ENCODE results near the gene RNF34. TPM values are rescaled to one million over a fixed set of nuclear protein-coding genes. Genes with fewer than 3 reads are reported as not detected.
A peak's percentile ranks its signal among the peaks of the same experiment; 100 is the strongest.

Gene RNF34
- polyA plus RNA-seq, 2 donors: 13.6 to 13.8 TPM

- Histone ChIP-seq H3K27me3 (ENCODE audit: control insufficient read depth in 1 of 2, insufficient read depth in 2 of 2, low read length in 2 of 2) (no peaks in the 10 kb centered on the region), H3K27ac (ENCODE audit: low read depth in 2 of 2, low read length in 1 of 2) (peak overlapping the region; percentile 56 to 68), H3K9me3 (ENCODE audit: control insufficient read depth in 2 of 2, insufficient read depth in 1 of 2, low read depth in 1 of 2, low read length in 1 of 2) (no peaks in the 10 kb centered on the region), H3K4me3 (ENCODE audit: low read depth in 1 of 2, low read length in 2 of 2) (peak overlapping the region; percentile 24 to 34), H3K36me3 (ENCODE audit: control insufficient read depth in 2 of 2, insufficient read depth in 2 of 2, low read length in 1 of 2) (peaks cover 13 to 40% of the 10 kb centered on the region in 2 donors), H3K4me1 (ENCODE audit: control insufficient read depth in 2 of 2, insufficient read depth in 2 of 2, low read length in 1 of 2) (peaks cover 8 to 13% of the 10 kb centered on the region in 2 donors)
- 70 to 73% methylated on average over 42 to 45 of the region's 45 CpGs for WGBS, 2 donors
Observed at GRCh38 chr12:121443911-121444841, 44.3 kb downstream of the RNF34 start.

- Histone ChIP-seq H3K27ac (ENCODE audit: low read depth in 2 of 2, low read length in 1 of 2) (peak overlapping the region in 1 of 2 donors; percentile 56), H3K4me1 (ENCODE audit: control insufficient read depth in 2 of 2, insufficient read depth in 2 of 2, low read length in 1 of 2) (peaks cover 8 to 13% of the 10 kb centered on the region in 2 donors), H3K9me3 (ENCODE audit: control insufficient read depth in 2 of 2, insufficient read depth in 1 of 2, low read depth in 1 of 2, low read length in 1 of 2) (no peaks in the 10 kb centered on the region), H3K36me3 (ENCODE audit: control insufficient read depth in 2 of 2, insufficient read depth in 2 of 2, low read length in 1 of 2) (peaks cover 13 to 35% of the 10 kb centered on the region in 2 donors), H3K4me3 (ENCODE audit: low read depth in 1 of 2, low read length in 2 of 2) (no peak overlapping the region), H3K27me3 (ENCODE audit: control insufficient read depth in 1 of 2, insufficient read depth in 2 of 2, low read length in 2 of 2) (no peaks in the 10 kb centered on the region)
- 92 to 95% methylated on average over 4 of the region's 4 CpGs for WGBS, 2 donors
Observed at GRCh38 chr12:121444842-121445202, 44.9 kb downstream of the RNF34 start.

GRCh38 chr12:121446750-121447149, 46.8 kb downstream of the RNF34 start:
- Histone ChIP-seq H3K27me3 (ENCODE audit: control insufficient read depth in 1 of 2, insufficient read depth in 2 of 2, low read length in 2 of 2) (no peaks in the 10 kb centered on the region), H3K4me1 (ENCODE audit: control insufficient read depth in 2 of 2, insufficient read depth in 2 of 2, low read length in 1 of 2) (peaks cover 8 to 13% of the 10 kb centered on the region in 2 donors), H3K9me3 (ENCODE audit: control insufficient read depth in 2 of 2, insufficient read depth in 1 of 2, low read depth in 1 of 2, low read length in 1 of 2) (no peaks in the 10 kb centered on the region), H3K4me3 (ENCODE audit: low read depth in 1 of 2, low read length in 2 of 2) (no peak overlapping the region), H3K27ac (ENCODE audit: low read depth in 2 of 2, low read length in 1 of 2) (no peak overlapping the region), H3K36me3 (ENCODE audit: control insufficient read depth in 2 of 2, insufficient read depth in 2 of 2, low read length in 1 of 2) (peaks cover 0 to 19% of the 10 kb centered on the region in 2 donors)
- 80 to 82% methylated on average over 3 of the region's 3 CpGs for WGBS, 2 donors

GRCh38 chr12:121448771-121449315, 48.9 kb downstream of the RNF34 start:
- WGBS, 2 donors: 84 to 87% methylated on average over 16 of the region's 16 CpGs
- Histone ChIP-seq H3K36me3 (ENCODE audit: control insufficient read depth in 2 of 2, insufficient read depth in 2 of 2, low read length in 1 of 2) (peaks cover 0 to 8% of the 10 kb centered on the region in 2 donors), H3K27ac (ENCODE audit: low read depth in 2 of 2, low read length in 1 of 2) (no peak overlapping the region), H3K4me3 (ENCODE audit: low read depth in 1 of 2, low read length in 2 of 2) (no peak overlapping the region), H3K27me3 (ENCODE audit: control insufficient read depth in 1 of 2, insufficient read depth in 2 of 2, low read length in 2 of 2) (no peaks in the 10 kb centered on the region), H3K4me1 (ENCODE audit: control insufficient read depth in 2 of 2, insufficient read depth in 2 of 2, low read length in 1 of 2) (peaks cover 6 to 25% of the 10 kb centered on the region in 2 donors), H3K9me3 (ENCODE audit: control insufficient read depth in 2 of 2, insufficient read depth in 1 of 2, low read depth in 1 of 2, low read length in 1 of 2) (no peaks in the 10 kb centered on the region)

DNA sequence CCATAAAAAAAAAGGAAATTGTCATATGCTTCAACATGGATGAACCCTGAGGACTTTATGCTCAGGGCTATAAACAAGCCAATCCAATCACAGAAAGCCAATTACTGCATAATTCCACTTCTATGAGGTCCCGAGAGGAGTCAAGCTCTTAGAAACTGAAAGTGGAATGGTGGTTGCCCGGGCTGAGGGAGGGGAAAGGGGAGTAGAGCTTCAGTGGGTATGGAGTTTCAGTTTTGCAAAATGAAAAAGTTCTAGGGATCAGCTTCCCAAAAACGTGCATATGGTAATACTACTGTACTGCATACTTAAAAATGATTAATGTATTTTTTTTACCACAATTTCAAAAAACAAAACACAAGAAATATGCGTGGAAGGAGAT, 52.0 kb downstream of the RNF34 start:
- H3K4me1 ChIP-seq (ENCODE audit: control insufficient read depth in 2 of 2, insufficient read depth in 2 of 2, low read length in 1 of 2): peaks cover 9 to 16% of the 10 kb centered on the region in 2 donors
- 14 to 20% methylated on average over 4 of the region's 4 CpGs for WGBS, 2 donors
- no peaks in the 10 kb centered on the region for H3K9me3 ChIP-seq (ENCODE audit: control insufficient read depth in 2 of 2, insufficient read depth in 1 of 2, low read depth in 1 of 2, low read length in 1 of 2)
- H3K27me3 ChIP-seq (ENCODE audit: control insufficient read depth in 1 of 2, insufficient read depth in 2 of 2, low read length in 2 of 2): no peaks in the 10 kb centered on the region
- peaks cover 0 to 2% of the 10 kb centered on the region in 2 donors for H3K36me3 ChIP-seq (ENCODE audit: control insufficient read depth in 2 of 2, insufficient read depth in 2 of 2, low read length in 1 of 2)
- no peak overlapping the region for H3K4me3 ChIP-seq (ENCODE audit: low read depth in 1 of 2, low read length in 2 of 2)
- peak overlapping the region; percentile 83 to 87 for H3K27ac ChIP-seq (ENCODE audit: low read depth in 2 of 2, low read length in 1 of 2)

GRCh38 chr12:121452340-121452984, 52.5 kb downstream of the RNF34 start:
- H3K9me3 ChIP-seq (ENCODE audit: control insufficient read depth in 2 of 2, insufficient read depth in 1 of 2, low read depth in 1 of 2, low read length in 1 of 2): no peaks in the 10 kb centered on the region
- 43 to 59% methylated on average over 34 to 35 of the region's 35 CpGs for WGBS, 2 donors
- peaks cover 9 to 16% of the 10 kb centered on the region in 2 donors for H3K4me1 ChIP-seq (ENCODE audit: control insufficient read depth in 2 of 2, insufficient read depth in 2 of 2, low read length in 1 of 2)
- H3K27ac ChIP-seq (ENCODE audit: low read depth in 2 of 2, low read length in 1 of 2): peak overlapping the region; percentile 83 to 91
- H3K4me3 ChIP-seq (ENCODE audit: low read depth in 1 of 2, low read length in 2 of 2): peak overlapping the region in 1 of 2 donors; percentile 1
- peaks cover 0 to 2% of the 10 kb centered on the region in 2 donors for H3K36me3 ChIP-seq (ENCODE audit: control insufficient read depth in 2 of 2, insufficient read depth in 2 of 2, low read length in 1 of 2)
- H3K27me3 ChIP-seq (ENCODE audit: control insufficient read depth in 1 of 2, insufficient read depth in 2 of 2, low read length in 2 of 2): no peaks in the 10 kb centered on the region

- no peaks in the 10 kb centered on the region for H3K9me3 ChIP-seq (ENCODE audit: control insufficient read depth in 2 of 2, insufficient read depth in 1 of 2, low read depth in 1 of 2, low read length in 1 of 2)
- H3K4me1 ChIP-seq (ENCODE audit: control insufficient read depth in 2 of 2, insufficient read depth in 2 of 2, low read length in 1 of 2): peaks cover 9 to 16% of the 10 kb centered on the region in 2 donors
- H3K27ac ChIP-seq (ENCODE audit: low read depth in 2 of 2, low read length in 1 of 2): peak overlapping the region; percentile 83 to 91
- WGBS, 2 donors: 93 to 96% methylated on average over 39 of the region's 39 CpGs
- peaks cover 0 to 2% of the 10 kb centered on the region in 2 donors for H3K36me3 ChIP-seq (ENCODE audit: control insufficient read depth in 2 of 2, insufficient read depth in 2 of 2, low read length in 1 of 2)
- no peaks in the 10 kb centered on the region for H3K27me3 ChIP-seq (ENCODE audit: control insufficient read depth in 1 of 2, insufficient read depth in 2 of 2, low read length in 2 of 2)
- no peak overlapping the region for H3K4me3 ChIP-seq (ENCODE audit: low read depth in 1 of 2, low read length in 2 of 2)
Observed at GRCh38 chr12:121452985-121453360, 53.1 kb downstream of the RNF34 start.

GRCh38 chr12:121453629-121454028, 53.7 kb downstream of the RNF34 start:
- H3K9me3 ChIP-seq (ENCODE audit: control insufficient read depth in 2 of 2, insufficient read depth in 1 of 2, low read depth in 1 of 2, low read length in 1 of 2): no peaks in the 10 kb centered on the region
- no peak overlapping the region for H3K4me3 ChIP-seq (ENCODE audit: low read depth in 1 of 2, low read length in 2 of 2)
- H3K27me3 ChIP-seq (ENCODE audit: control insufficient read depth in 1 of 2, insufficient read depth in 2 of 2, low read length in 2 of 2): no peaks in the 10 kb centered on the region
- WGBS, 2 donors: 88 to 92% methylated on average over 13 to 18 of the region's 18 CpGs
- H3K27ac ChIP-seq (ENCODE audit: low read depth in 2 of 2, low read length in 1 of 2): no peak overlapping the region
- peaks cover 0 to 2% of the 10 kb centered on the region in 2 donors for H3K36me3 ChIP-seq (ENCODE audit: control insufficient read depth in 2 of 2, insufficient read depth in 2 of 2, low read length in 1 of 2)
- peaks cover 9 to 16% of the 10 kb centered on the region in 2 donors for H3K4me1 ChIP-seq (ENCODE audit: control insufficient read depth in 2 of 2, insufficient read depth in 2 of 2, low read length in 1 of 2)

GRCh38 chr12:121454921-121455320, 55.0 kb downstream of the RNF34 start:
- Histone ChIP-seq H3K4me3 (ENCODE audit: low read depth in 1 of 2, low read length in 2 of 2) (no peak overlapping the region), H3K9me3 (ENCODE audit: control insufficient read depth in 2 of 2, insufficient read depth in 1 of 2, low read depth in 1 of 2, low read length in 1 of 2) (no peaks in the 10 kb centered on the region), H3K27me3 (ENCODE audit: control insufficient read depth in 1 of 2, insufficient read depth in 2 of 2, low read length in 2 of 2) (no peaks in the 10 kb centered on the region), H3K4me1 (ENCODE audit: control insufficient read depth in 2 of 2, insufficient read depth in 2 of 2, low read length in 1 of 2) (peaks cover 9 to 16% of the 10 kb centered on the region in 2 donors), H3K27ac (ENCODE audit: low read depth in 2 of 2, low read length in 1 of 2) (no peak overlapping the region), H3K36me3 (ENCODE audit: control insufficient read depth in 2 of 2, insufficient read depth in 2 of 2, low read length in 1 of 2) (peaks cover 0 to 2% of the 10 kb centered on the region in 2 donors)
- 93% methylated on average over 5 to 6 of the region's 6 CpGs for WGBS, 2 donors

Data from esophagus (tissue), 2 donors.